ENCODE results near the gene CLPSL2. TPM values are rescaled to one million over a fixed set of nuclear protein-coding genes. Genes with fewer than 3 reads are reported as not detected.
A peak's percentile ranks its signal among the peaks of the same experiment; 100 is the strongest.

The CLPSL2 gene
- total and polyA plus RNA-seq, 11 donors = not detected

GRCh38 chr6:35728683-35729678 is 47.4 kb upstream of the CLPSL2 start:
- ATAC-seq (peak in 2 of 4 donors; percentile 10 to 14), DNase-seq (peak; percentile 28 to 91 (median 73))
- Histone ChIP-seq H3K27ac (peak overlapping the region; percentile 92 to 100 (median 99)), H3K4me3 (peak overlapping the region in 8 of 12 donors; percentile 54 to 70 (median 64)), H3K36me3 (no peaks in the 10 kb centered on the region), H3K9me3 (no peaks in the 10 kb centered on the region), H3K27me3 (no peaks in the 10 kb centered on the region), H3K4me1 (peaks cover 32 to 93% (median 61%) of the 10 kb centered on the region in 12 donors)
- WGBS, 4 donors = 49 to 56% (median 54%) methylated on average over 8 to 12 of the region's 12 CpGs
- TF ChIP-seq POLR2A (IDR thresholded peaks at IDR 0.05) = no peak
- TF ChIP-seq, protein P1, sequence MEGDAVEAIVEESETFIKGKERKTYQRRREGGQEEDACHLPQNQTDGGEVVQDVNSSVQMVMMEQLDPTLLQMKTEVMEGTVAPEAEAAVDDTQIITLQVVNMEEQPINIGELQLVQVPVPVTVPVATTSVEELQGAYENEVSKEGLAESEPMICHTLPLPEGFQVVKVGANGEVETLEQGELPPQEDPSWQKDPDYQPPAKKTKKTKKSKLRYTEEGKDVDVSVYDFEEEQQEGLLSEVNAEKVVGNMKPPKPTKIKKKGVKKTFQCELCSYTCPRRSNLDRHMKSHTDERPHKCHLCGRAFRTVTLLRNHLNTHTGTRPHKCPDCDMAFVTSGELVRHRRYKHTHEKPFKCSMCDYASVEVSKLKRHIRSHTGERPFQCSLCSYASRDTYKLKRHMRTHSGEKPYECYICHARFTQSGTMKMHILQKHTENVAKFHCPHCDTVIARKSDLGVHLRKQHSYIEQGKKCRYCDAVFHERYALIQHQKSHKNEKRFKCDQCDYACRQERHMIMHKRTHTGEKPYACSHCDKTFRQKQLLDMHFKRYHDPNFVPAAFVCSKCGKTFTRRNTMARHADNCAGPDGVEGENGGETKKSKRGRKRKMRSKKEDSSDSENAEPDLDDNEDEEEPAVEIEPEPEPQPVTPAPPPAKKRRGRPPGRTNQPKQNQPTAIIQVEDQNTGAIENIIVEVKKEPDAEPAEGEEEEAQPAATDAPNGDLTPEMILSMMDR (IDR thresholded peaks at IDR 0.05) = peak in 1 of 12 donors; percentile 5
- intact Hi-C loops (cut with DNase I) = loop anchor here in 5 of 10 donors (1.0 to 5.0 kb wide), 5 partner anchors 37 to 128 kb away; partner anchors contain the start of gene FKBP5 (in 2 of the 5)

- WGBS, 4 donors = 43 to 71% (median 63%) methylated on average over 2 of the region's 2 CpGs
- H3K4me1 ChIP-seq = peaks cover 32 to 88% (median 60%) of the 10 kb centered on the region in 12 donors
- no peak overlapping the region for H3K4me3 ChIP-seq
- TF ChIP-seq, protein P1 (IDR thresholded peaks at IDR 0.05) = no peak
- no peak for TF ChIP-seq POLR2A (IDR thresholded peaks at IDR 0.05)
- H3K9me3 ChIP-seq = no peaks in the 10 kb centered on the region
- no peaks in the 10 kb centered on the region for H3K27me3 ChIP-seq
- H3K36me3 ChIP-seq = no peaks in the 10 kb centered on the region
- ATAC-seq (no peak), DNase-seq (no peak)
- intact Hi-C loops (cut with DNase I) = loop anchor here in 6 of 10 donors (2.0 to 5.0 kb wide), 5 partner anchors 37 to 129 kb away; partner anchors contain the start of gene FKBP5 (in 2 of the 6)
- peak overlapping the region; percentile 22 to 100 (median 99) for H3K27ac ChIP-seq
Measured at GRCh38 chr6:35729722-35730121, 46.7 kb upstream of the CLPSL2 start.

DNA sequence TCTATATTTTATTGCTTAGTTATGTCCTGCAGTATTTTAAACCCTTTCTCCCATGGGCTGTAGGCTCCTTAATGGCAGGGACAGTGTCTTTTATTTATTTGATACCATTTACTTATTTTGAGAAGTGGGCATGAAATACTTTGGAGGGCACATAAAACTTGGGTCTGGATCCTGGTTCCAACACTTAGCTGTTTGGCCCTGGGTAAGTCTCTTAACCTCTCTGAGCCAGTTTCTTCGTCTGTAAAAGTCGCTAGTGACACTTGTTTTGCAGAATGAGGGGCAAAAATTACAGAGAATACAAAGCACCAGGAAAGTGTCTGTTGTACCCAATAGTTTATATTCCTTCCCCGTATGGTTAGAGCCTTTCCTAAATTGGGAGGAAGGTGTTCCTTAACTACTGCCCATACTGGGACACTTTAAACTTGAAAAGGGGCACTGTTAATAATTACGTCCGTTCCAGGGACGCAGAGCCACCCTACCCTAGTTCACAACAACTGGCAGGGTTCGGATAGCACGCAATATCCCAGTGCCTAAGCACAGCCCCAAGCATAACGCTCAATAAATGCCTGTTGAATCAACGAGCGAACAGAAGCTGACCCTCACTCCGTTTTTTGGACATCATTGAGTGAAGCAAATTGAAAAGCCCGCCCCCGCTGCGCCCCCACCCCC is 45.5 kb upstream of the CLPSL2 start:
- peaks cover 25 to 83% (median 50%) of the 10 kb centered on the region in 12 donors for H3K4me1 ChIP-seq
- H3K27ac ChIP-seq = peak overlapping the region; percentile 96 to 100 (median 100)
- H3K4me3 ChIP-seq = peak overlapping the region in 10 of 12 donors; percentile 65 to 98 (median 76)
- 7 to 15% (median 10%) methylated on average over 10 to 15 of the region's 15 CpGs for WGBS, 4 donors
- ATAC-seq = no peak
- intact Hi-C loops (cut with DNase I) = loop anchor here in 2 of 10 donors (2.0 to 5.0 kb wide), 2 partner anchors 129 to 130 kb away; no protein-coding TSS in a partner anchor
- no peaks in the 10 kb centered on the region for H3K9me3 ChIP-seq
- no peaks in the 10 kb centered on the region for H3K27me3 ChIP-seq
- H3K36me3 ChIP-seq = no peaks in the 10 kb centered on the region
- TF ChIP-seq POLR2A (IDR thresholded peaks at IDR 0.05) = no peak
- TF ChIP-seq, protein P1 (IDR thresholded peaks at IDR 0.05) = no peak
- no peak for DNase-seq

Measured in heart left ventricle (tissue), 16 donors.